ENCODE data around the gene UIMC1. TPM values are rescaled to one million over a fixed set of nuclear protein-coding genes. Genes with fewer than 3 reads are reported as not detected.

UIMC1 gene
- total RNA-seq, 1 donor from 2014 or later, result 36.1 TPM

DNA sequence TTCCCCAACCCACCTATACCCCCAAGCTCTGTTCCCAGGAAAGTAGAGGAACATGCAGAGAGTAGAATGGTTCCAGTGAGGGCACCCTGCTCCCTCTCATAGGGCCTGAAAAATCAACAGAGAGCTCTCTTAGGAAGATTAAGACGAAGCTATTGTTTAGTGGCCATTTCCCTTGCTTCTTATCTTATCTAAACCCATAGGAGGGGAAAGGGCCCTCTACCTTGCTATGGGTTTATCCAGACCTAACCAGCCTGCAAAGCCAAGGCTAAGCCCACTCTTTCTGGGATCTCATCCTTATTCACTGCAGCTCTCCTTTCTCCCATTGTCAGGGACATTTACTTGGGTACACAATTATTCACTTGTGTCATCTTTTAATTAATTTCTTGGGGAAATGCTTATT lies 68.1 kb downstream of the UIMC1 start:
- no peak overlapping the region for H3K9ac ChIP-seq (ENCODE audit: low read length)
- Mint-ChIP-seq H3K4me1 (ENCODE audit: low read depth, unreplicated experiment) (peaks cover 10% of the 10 kb centered on the region), H3K27me3 (ENCODE audit: low read depth, unreplicated experiment) (no peaks in the 10 kb centered on the region), H3K36me3 (ENCODE audit: low read depth, unreplicated experiment) (peaks cover 12% of the 10 kb centered on the region), H3K4me3 (ENCODE audit: unreplicated experiment) (no peak overlapping the region), H3K27ac (ENCODE audit: unreplicated experiment) (no peak overlapping the region), H3K9me3 (ENCODE audit: unreplicated experiment) (no peaks in the 10 kb centered on the region)
- no peak overlapping the region for H2AFZ ChIP-seq (ENCODE audit: low read depth, low read length)
- DNase-seq (ENCODE audit: low read depth), result no peak
- H3K36me3 ChIP-seq (ENCODE audit: insufficient read depth, low read length), result peaks cover 9% of the 10 kb centered on the region
- H3K27ac ChIP-seq (ENCODE audit: low read depth, low read length), result no peak overlapping the region
- H3K9me3 ChIP-seq (ENCODE audit: insufficient read depth, low read depth, low read length), result no peaks in the 10 kb centered on the region
- H3K4me3 ChIP-seq (ENCODE audit: insufficient read depth, low read depth, low read length), result no peak overlapping the region
- H3K79me2 ChIP-seq (ENCODE audit: insufficient read depth, low read length), result no peaks in the 10 kb centered on the region
- TF ChIP-seq EZH2 (IDR thresholded peaks at IDR 0.05; ENCODE audit: insufficient read depth, low read length) (no peak), CTCF (IDR thresholded peaks at IDR 0.05; ENCODE audit: insufficient read depth, low read depth, low read length) (no peak)
- peaks cover 18% of the 10 kb centered on the region for H4K20me1 ChIP-seq (ENCODE audit: insufficient read depth, low read length)
- no peaks in the 10 kb centered on the region for H3K27me3 ChIP-seq (ENCODE audit: insufficient read depth, low read length)
- no peaks in the 10 kb centered on the region for H3K4me1 ChIP-seq (ENCODE audit: insufficient read depth, low read length)
- FAIRE-seq, result no peak
- H3K4me2 ChIP-seq (ENCODE audit: low read length), result no peak overlapping the region

- Mint-ChIP-seq H3K27me3 (ENCODE audit: low read depth, unreplicated experiment) (no peaks in the 10 kb centered on the region), H3K36me3 (ENCODE audit: low read depth, unreplicated experiment) (peaks cover 7% of the 10 kb centered on the region), H3K27ac (ENCODE audit: unreplicated experiment) (no peak overlapping the region), H3K9me3 (ENCODE audit: unreplicated experiment) (no peaks in the 10 kb centered on the region), H3K4me1 (ENCODE audit: low read depth, unreplicated experiment) (peaks cover 6% of the 10 kb centered on the region), H3K4me3 (ENCODE audit: unreplicated experiment) (no peak overlapping the region)
- Histone ChIP-seq H4K20me1 (ENCODE audit: insufficient read depth, low read length) (peaks cover 18% of the 10 kb centered on the region), H3K27me3 (ENCODE audit: insufficient read depth, low read length) (no peaks in the 10 kb centered on the region), H3K9ac (ENCODE audit: low read length) (no peak overlapping the region), H3K4me2 (ENCODE audit: low read length) (no peak overlapping the region), H3K79me2 (ENCODE audit: insufficient read depth, low read length) (no peaks in the 10 kb centered on the region), H3K4me1 (ENCODE audit: insufficient read depth, low read length) (no peaks in the 10 kb centered on the region), H3K36me3 (ENCODE audit: insufficient read depth, low read length) (peaks cover 6% of the 10 kb centered on the region), H3K4me3 (ENCODE audit: insufficient read depth, low read depth, low read length) (no peak overlapping the region), H2AFZ (ENCODE audit: low read depth, low read length) (no peak overlapping the region), H3K27ac (ENCODE audit: low read depth, low read length) (no peak overlapping the region), H3K9me3 (ENCODE audit: insufficient read depth, low read depth, low read length) (no peaks in the 10 kb centered on the region)
- FAIRE-seq (no peak), DNase-seq (ENCODE audit: low read depth) (no peak)
- TF ChIP-seq CTCF (IDR thresholded peaks at IDR 0.05; ENCODE audit: insufficient read depth, low read depth, low read length), result no peak
- TF ChIP-seq EZH2 (IDR thresholded peaks at IDR 0.05; ENCODE audit: insufficient read depth, low read length), result no peak
Measured at GRCh38 chr5:176935017-176935416, 71.6 kb downstream of the UIMC1 start.

DNA sequence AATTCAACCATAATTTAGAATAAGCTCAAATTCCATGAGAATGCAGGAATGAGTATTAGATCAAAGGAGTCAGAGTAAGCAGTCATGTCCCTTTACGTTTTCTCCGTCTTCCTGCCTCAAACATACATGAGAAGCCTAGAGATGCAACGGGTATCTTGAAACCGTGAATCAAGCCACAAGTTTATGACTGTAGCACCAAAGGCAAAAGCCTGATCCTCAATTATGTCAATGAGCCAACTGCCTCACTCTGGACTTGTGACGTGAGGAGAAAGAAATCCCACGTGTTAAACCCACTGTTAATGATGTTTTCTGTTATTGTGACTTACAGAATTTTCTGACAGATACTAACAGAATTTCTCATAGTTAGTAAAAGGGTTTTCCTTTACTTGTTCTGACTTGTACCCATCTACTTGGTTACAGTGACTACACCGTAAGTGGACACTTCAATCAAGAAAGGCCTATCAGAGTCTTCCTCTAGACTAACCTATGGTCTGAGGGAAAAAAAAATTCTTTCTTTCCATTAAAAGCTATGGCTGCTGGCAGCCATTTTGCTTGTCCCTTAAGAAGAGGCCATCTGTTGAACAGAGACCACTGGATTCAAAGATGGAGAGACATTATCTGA lies 72.2 kb downstream of the UIMC1 start:
- no peak for DNase-seq (ENCODE audit: low read depth)
- Histone ChIP-seq H4K20me1 (ENCODE audit: insufficient read depth, low read length) (peaks cover 18% of the 10 kb centered on the region), H3K4me1 (ENCODE audit: insufficient read depth, low read length) (no peaks in the 10 kb centered on the region), H3K4me3 (ENCODE audit: insufficient read depth, low read depth, low read length) (no peak overlapping the region), H3K9me3 (ENCODE audit: insufficient read depth, low read depth, low read length) (no peaks in the 10 kb centered on the region), H3K4me2 (ENCODE audit: low read length) (no peak overlapping the region), H3K27me3 (ENCODE audit: insufficient read depth, low read length) (no peaks in the 10 kb centered on the region), H3K79me2 (ENCODE audit: insufficient read depth, low read length) (no peaks in the 10 kb centered on the region), H3K36me3 (ENCODE audit: insufficient read depth, low read length) (peaks cover 6% of the 10 kb centered on the region), H3K9ac (ENCODE audit: low read length) (no peak overlapping the region), H3K27ac (ENCODE audit: low read depth, low read length) (no peak overlapping the region), H2AFZ (ENCODE audit: low read depth, low read length) (no peak overlapping the region)
- H3K27ac Mint-ChIP-seq (ENCODE audit: unreplicated experiment), result no peak overlapping the region
- H3K4me1 Mint-ChIP-seq (ENCODE audit: low read depth, unreplicated experiment), result peaks cover 6% of the 10 kb centered on the region
- no peaks in the 10 kb centered on the region for H3K9me3 Mint-ChIP-seq (ENCODE audit: unreplicated experiment)
- H3K4me3 Mint-ChIP-seq (ENCODE audit: unreplicated experiment), result no peak overlapping the region
- no peaks in the 10 kb centered on the region for H3K27me3 Mint-ChIP-seq (ENCODE audit: low read depth, unreplicated experiment)
- FAIRE-seq, result no peak
- peaks cover 6% of the 10 kb centered on the region for H3K36me3 Mint-ChIP-seq (ENCODE audit: low read depth, unreplicated experiment)
- TF ChIP-seq EZH2 (IDR thresholded peaks at IDR 0.05; ENCODE audit: insufficient read depth, low read length), result no peak
- no peak for TF ChIP-seq CTCF (IDR thresholded peaks at IDR 0.05; ENCODE audit: insufficient read depth, low read depth, low read length)
